GM21381 (cell line): ENCODE data around the gene TMEM236.

Source experiments
- ATAC-seq: cut with Tn5 transposase; IDR thresholded peaks from one replicate; pipeline ENCODE4 v1.9.1; 2021; ENCODE audit warnings: mild to moderate bottlenecking, moderate library complexity; ENCODE audit not compliant: unreplicated experiment

Gene TMEM236

GRCh38 chr10:17817316-17817715 is 65.3 kb downstream of the TMEM236 start:
- ATAC-seq, result no peak

- no peak for ATAC-seq
Observed at GRCh38 chr10:17817790-17818189, 65.8 kb downstream of the TMEM236 start.

GRCh38 chr10:17819836-17820235 is 67.8 kb downstream of the TMEM236 start:
- no peak for ATAC-seq

GRCh38 chr10:17820943-17821342 is 68.9 kb downstream of the TMEM236 start:
- ATAC-seq, result no peak

GRCh38 chr10:17821893-17822292 is 69.9 kb downstream of the TMEM236 start:
- no peak for ATAC-seq

GRCh38 chr10:17831341-17831740 is 79.3 kb downstream of the TMEM236 start:
- no peak for ATAC-seq

- ATAC-seq, result no peak
Observed at GRCh38 chr10:17831896-17832295, 79.9 kb downstream of the TMEM236 start.

GRCh38 chr10:17833656-17834055 is 81.7 kb downstream of the TMEM236 start:
- ATAC-seq, result no peak

GRCh38 chr10:17835688-17836087 is 83.7 kb downstream of the TMEM236 start:
- no peak for ATAC-seq

- no peak for ATAC-seq
Observed at GRCh38 chr10:17836942-17837341, 84.9 kb downstream of the TMEM236 start.

GRCh38 chr10:17838080-17838648 is 86.2 kb downstream of the TMEM236 start:
- ATAC-seq, result no peak

GRCh38 chr10:17841050-17841449 is 89.0 kb downstream of the TMEM236 start:
- no peak for ATAC-seq

- no peak for ATAC-seq
Observed at GRCh38 chr10:17842641-17843040, 90.6 kb downstream of the TMEM236 start.

- no peak for ATAC-seq
Observed at GRCh38 chr10:17847585-17848296, 95.7 kb downstream of the TMEM236 start.

GRCh38 chr10:17848646-17849045 is 96.6 kb downstream of the TMEM236 start:
- ATAC-seq, result no peak
